Suppressor macrophage treated with lipopolysaccharide for 4 hours (primary cell): ENCODE measurements around the gene SULT1A2.
A peak's percentile ranks its signal among the peaks of the same experiment; 100 is the strongest.
"Not testable (repeated sequence)": the region's sequence is repeated elsewhere in the genome, so short reads cannot be mapped to it uniquely, and the experiment has no call there.

Experiments
- DNase-seq: peaks from one replicate; pipeline ENCODE4 v3.0.0-alpha.2; 2020

The SULT1A2 gene

DNA sequence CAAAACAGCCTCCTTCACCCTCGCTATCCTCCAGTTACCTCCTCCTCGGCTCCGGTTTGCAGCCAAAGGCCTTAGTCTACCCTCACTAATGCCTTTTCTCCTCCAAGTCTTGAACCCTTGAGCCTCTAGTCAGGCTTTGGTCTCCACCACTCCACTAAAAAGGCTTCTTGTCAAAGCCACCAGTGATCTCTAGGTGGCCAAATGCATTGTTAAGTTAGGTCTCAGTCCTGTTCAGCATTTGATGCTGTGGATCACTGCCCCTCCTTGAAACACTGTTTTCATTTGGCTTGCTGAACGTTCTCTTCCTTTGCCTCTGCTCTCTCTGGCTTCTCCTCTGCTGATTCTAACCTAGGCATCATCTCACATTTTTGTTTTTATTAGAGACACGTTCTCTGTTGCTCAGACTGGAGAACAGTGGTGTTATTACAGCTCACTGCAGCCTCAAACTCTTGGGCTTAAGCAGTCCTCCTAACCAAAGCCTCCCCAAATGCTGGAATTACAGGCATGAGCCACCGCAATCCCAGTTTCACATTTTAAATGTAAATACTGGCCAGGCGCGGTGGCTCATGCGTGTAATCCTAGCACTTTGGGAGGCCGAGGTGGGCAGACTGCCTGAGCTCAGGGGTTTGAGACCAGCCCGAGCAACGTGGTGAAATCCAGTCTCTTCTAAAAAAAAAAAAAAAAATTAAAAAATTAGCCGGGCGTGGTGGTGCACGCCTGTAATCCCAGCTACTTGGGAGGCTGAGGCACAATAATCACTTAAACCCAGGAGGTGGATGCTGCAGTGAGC lies 42.0 kb downstream of the SULT1A2 start:
- DNase-seq, result no peak

DNA sequence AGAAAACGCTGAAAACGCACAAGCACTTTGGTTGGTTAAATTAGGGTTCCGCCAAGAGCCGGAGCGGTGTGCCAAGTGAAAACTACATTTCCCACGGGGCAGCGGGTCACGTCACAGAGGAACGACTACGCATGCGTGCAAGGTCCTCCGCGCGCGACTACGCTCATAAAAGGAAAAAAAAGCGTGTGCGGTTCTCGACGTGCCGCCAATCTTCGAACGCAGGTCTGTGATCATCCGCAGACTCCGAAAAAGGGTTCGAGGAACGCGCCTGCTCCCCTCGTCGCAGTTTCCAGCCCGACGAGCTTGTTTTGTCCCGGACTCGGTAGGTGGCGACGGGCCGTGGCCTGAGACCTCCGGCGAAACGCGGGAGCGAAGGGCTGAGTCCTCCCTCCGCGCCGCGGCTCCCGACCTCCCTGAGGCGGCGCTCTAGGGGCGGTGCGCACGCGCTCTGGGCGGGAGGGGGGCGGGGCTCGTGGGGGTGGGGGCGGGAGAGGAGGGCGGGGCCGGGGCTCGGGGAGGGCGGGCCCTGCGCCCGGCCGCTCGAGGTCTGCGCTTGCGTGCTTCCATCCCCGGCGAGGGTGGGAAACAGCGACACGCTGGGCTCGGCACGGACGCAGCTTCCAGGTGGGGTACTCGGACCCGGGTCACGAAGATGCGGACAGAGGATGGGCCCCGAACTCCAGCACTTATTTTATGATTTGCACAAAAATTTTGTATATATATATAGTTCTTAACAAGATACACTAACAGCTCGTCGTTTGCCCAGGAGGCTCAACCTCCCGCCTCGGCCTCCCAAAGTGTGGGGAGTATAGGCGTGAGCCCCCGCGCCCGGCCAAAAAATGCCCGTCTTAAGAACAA lies 42.8 kb downstream of the SULT1A2 start, which contains the start of gene SGF29:
Gene SGF29 (plus strand): TSS at position 145 of the 858 bp plus-strand sequence. CDS start 27,150 bp downstream, outside the sequence.
- DNase-seq, result peak; percentile 96

DNA sequence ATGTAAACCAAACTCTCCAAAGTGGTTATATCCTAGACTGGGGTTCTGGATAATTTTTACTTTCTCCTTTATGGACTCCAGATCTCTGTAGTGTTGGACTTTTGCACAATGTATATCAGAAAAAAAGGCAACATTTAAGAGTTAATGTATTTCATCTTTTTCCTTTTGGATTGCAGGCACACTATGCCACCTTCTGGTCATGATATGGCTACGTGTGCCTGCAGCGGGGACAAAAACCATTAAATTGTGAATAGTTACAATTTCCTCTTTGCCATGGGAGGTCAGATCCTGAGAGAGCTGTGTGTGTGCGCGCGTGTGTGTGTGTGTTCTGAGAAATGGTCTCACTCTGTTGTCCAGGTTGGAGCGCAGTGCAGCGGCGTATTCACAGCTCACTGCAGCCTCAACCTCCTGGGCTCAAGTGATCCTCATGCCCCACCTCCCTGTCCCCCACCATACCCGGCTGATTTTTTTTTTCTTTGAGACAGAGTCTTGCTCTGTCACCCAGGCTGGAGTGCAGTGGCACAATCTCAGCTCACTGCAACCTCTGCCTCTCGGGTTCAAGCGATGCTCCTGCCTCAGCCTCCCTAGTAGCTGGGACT lies 47.5 kb downstream of the SULT1A2 start:
- DNase-seq, result peak; percentile 56

DNA sequence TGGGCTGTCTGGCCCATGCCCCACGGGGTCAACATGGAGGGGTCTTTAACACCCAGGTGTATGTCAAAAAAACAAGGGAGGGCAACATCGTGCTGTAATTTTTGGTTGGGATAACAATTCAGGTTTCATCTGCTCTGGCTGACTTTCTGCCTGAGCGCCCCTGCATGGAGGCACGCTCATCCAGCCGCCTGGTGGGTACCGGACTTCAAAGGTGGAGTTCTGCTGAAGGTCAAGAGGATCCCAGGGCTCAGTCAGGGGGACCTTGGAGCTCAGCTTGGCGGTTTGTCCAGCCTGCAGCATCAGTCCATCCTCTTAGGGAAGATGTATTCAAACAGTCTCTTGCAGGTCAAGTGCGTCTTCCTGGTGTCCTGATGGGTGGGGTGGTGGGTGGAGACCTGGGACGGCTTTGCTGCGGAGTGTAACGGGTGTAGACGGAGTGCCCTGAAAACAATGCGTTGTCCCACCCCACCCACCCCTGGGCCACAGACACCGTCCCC lies 48.5 kb downstream of the SULT1A2 start:
- DNase-seq, result no peak

DNA sequence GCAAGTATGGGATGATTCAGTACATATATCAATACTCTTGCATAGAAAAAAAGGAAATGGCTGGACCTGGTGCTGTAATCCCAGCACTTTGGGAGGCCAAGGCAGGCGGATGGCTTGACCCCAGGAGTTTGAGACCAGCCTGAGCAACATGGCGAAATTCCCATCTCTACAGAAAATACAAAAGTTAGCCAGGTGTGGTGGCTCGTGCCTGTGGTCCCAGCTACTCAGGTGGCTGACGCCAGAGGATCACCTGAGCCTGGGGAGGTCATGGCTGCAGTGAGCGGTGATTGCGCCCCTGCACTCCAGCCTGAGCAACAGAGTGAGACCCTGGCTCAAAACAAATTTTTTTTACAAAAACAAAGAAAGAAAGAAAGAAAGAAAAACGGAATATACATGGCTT lies 50.2 kb downstream of the SULT1A2 start:
- no peak for DNase-seq

DNA sequence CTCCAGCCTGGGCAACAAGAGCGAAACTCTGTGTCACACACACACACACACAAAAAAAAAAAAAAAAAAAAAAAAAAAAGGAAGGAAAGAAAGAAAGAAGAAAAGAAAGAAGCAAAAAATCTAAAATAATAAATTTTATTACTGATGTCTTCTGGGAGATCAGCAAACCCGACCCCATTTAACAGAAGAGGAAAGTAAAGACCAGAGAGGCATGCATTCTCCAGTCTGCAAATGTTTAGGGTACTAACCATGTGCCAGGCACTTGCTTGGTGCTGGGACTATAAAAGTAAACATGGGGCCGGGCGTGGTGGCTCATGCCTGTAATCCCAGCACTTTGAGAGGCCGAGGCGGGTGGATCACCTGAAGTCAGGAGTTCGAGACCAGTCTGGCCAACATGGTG lies 50.9 kb downstream of the SULT1A2 start:
- DNase-seq, result not testable (repeated sequence)

DNA sequence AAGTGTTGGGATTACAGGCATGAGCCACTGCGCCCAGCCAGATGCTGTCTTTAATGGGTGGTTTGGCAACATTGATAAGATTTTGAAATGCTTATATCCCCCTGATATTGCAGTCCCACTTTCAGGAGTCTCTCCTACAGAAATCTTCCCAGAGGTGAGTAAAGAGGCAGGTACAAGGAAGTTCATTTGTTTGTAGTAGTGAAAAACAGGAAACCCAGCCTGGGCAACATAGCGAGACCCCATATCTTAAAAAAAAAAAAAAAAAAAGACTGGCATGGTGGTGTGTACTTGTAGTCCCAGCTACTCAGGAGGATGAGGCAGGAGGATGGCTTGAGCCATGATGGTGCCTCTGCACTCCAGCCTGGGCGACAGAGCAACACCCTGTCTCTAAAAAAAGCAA lies 51.9 kb downstream of the SULT1A2 start:
- no peak for DNase-seq

DNA sequence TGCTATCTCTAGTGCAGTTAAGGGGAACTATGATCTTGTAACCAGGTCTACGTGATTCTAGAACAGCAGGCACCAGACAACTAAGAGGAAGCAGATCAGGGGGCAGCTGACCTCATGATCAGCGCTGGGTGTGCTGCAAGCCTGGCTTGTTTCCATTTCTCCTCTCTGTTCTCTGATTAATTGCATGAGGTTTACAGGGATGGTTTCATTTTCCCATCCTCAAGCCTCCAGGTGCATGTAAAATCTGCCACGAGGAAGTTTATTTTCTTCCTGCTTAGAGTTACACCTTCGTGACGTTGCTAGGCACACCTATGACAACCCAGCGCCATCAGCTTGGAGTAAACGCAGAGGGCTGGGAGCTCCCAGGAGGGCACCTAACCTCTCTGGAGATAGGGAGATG lies 53.8 kb downstream of the SULT1A2 start:
- peak; percentile 93 for DNase-seq

DNA sequence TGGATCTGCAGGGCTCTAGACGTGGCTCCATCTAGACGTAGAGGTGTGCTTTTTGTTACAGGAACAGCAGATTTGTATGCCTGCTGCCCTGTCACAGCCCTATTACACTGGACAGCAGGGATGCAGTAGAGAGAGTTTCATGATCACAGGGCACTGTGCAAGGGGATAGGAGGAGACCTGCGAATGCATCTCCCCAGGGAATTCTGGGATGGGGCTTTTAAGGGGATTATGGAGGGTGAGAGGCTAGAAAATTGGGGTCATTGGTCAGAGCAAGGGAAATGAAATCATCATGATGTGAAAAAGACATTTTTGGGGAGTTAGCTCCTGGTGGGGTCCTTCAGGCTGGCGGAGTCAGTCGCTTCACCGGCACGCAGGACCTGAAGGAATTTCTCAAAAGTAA lies 54.2 kb downstream of the SULT1A2 start:
- DNase-seq, result no peak
